ENCODE results near the gene KSR2. TPM values are rescaled to one million over a fixed set of nuclear protein-coding genes. Genes with fewer than 3 reads are reported as not detected.
A peak's percentile ranks its signal among the peaks of the same experiment; 100 is the strongest.

KSR2 gene
- total RNA-seq, 1 experiment from 2014 or later = 0.15 TPM

DNA sequence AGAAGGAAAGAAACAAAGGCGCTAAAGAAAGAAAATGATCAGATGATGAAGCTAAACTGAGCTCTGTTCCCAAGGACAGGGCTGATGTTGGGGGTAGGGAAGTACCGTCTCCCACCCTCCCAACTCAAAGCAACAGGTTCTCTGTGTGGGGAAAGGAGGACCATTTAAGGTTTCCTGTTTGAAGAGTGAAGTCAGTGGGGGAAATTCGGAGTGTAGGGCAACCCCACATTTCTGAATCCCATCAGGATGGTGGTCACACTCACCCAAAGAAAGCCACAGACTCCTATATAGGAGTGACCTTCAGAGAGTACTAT lies 131.1 kb downstream of the KSR2 start:
- no peak overlapping the region for H3K4me3 ChIP-seq (ENCODE audit: low read depth in 2 of 2, low read length in 2 of 2)
- H3K9me3 ChIP-seq (ENCODE audit: control insufficient read depth, insufficient read depth, low read depth, low read length) = no peaks in the 10 kb centered on the region
- H3K27me3 ChIP-seq (ENCODE audit: control insufficient read depth, insufficient read depth, low read length) = peaks cover 15% of the 10 kb centered on the region
- TF ChIP-seq, protein P1, sequence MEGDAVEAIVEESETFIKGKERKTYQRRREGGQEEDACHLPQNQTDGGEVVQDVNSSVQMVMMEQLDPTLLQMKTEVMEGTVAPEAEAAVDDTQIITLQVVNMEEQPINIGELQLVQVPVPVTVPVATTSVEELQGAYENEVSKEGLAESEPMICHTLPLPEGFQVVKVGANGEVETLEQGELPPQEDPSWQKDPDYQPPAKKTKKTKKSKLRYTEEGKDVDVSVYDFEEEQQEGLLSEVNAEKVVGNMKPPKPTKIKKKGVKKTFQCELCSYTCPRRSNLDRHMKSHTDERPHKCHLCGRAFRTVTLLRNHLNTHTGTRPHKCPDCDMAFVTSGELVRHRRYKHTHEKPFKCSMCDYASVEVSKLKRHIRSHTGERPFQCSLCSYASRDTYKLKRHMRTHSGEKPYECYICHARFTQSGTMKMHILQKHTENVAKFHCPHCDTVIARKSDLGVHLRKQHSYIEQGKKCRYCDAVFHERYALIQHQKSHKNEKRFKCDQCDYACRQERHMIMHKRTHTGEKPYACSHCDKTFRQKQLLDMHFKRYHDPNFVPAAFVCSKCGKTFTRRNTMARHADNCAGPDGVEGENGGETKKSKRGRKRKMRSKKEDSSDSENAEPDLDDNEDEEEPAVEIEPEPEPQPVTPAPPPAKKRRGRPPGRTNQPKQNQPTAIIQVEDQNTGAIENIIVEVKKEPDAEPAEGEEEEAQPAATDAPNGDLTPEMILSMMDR (IDR thresholded peaks at IDR 0.05) = no peak
- no peak for TF ChIP-seq REST (IDR thresholded peaks at IDR 0.05; ENCODE audit: insufficient read depth in 1 of 2, low read depth in 2 of 2, low read length in 1 of 2)
- no peak for TF ChIP-seq SIN3A (IDR thresholded peaks at IDR 0.05; ENCODE audit: borderline replicate concordance, insufficient read depth, low read depth, low read length)
- TF ChIP-seq POLR2AphosphoS5 (IDR thresholded peaks at IDR 0.05; ENCODE audit: low read depth, low read length) = no peak
- TF ChIP-seq TCF7L2 (IDR thresholded peaks at IDR 0.05; ENCODE audit: low read depth, low read length) = no peak
- ChIA-PET POLR2A (interaction anchor here (0.6 kb wide), 1 partner anchor 532 kb away, joined by 11 read pairs; no protein-coding TSS in a partner anchor), CTCF (interaction anchor here (0.7 to 2.6 kb wide), 9 partner anchors 8 to 627 kb away, joined by 3 to 29 read pairs (median 3); no protein-coding TSS in a partner anchor)
- no TSS peak for BruUV-seq (replicated peaks)
- in situ Hi-C loops (cut with HindIII; ENCODE audit: low pct_unique_long_range_greater_than_20kb, low sequenced_read_pairs) = loop anchor here (25.0 kb wide), 1 partner anchor 600 kb away; no protein-coding TSS in a partner anchor
- intact Hi-C loops (cut with micrococcal nuclease; ENCODE audit: unreplicated experiment) = loop anchor here (1.0 to 5.0 kb wide), 5 partner anchors 170 to 625 kb away; no protein-coding TSS in a partner anchor
- ATAC-seq (no peak; the same call in 1 of the 2 replicates), DNase-seq (ENCODE audit: low read depth, low spot score) (no peak)
- H3K36me3 ChIP-seq (ENCODE audit: control insufficient read depth, insufficient read depth, low read length) = no peaks in the 10 kb centered on the region
- no peak overlapping the region for H3K27ac ChIP-seq (ENCODE audit: low read length)
- peaks cover 4% of the 10 kb centered on the region; the same call in 1 of the 2 replicates for H3K4me1 ChIP-seq (ENCODE audit: control insufficient read depth, insufficient read depth, low read length)

- Histone ChIP-seq H3K27ac (ENCODE audit: low read length) (no peak overlapping the region), H3K36me3 (ENCODE audit: control insufficient read depth, insufficient read depth, low read length) (no peaks in the 10 kb centered on the region), H3K9me3 (ENCODE audit: control insufficient read depth, insufficient read depth, low read depth, low read length) (no peaks in the 10 kb centered on the region), H3K4me1 (ENCODE audit: control insufficient read depth, insufficient read depth, low read length) (peaks cover 4% of the 10 kb centered on the region; the same call in 1 of the 2 replicates), H3K4me3 (ENCODE audit: low read depth in 2 of 2, low read length in 2 of 2) (no peak overlapping the region), H3K27me3 (ENCODE audit: control insufficient read depth, insufficient read depth, low read length) (peaks cover 15% of the 10 kb centered on the region)
- intact Hi-C loops (cut with micrococcal nuclease; ENCODE audit: unreplicated experiment) = loop anchor here (1.0 to 5.0 kb wide), 5 partner anchors 170 to 625 kb away; no protein-coding TSS in a partner anchor
- in situ Hi-C loops (cut with HindIII; ENCODE audit: low pct_unique_long_range_greater_than_20kb, low sequenced_read_pairs) = loop anchor here (25.0 kb wide), 1 partner anchor 600 kb away; no protein-coding TSS in a partner anchor
- ATAC-seq (peak; percentile 84), DNase-seq (ENCODE audit: low read depth, low spot score) (no peak)
- ChIA-PET POLR2A (no interaction called here), CTCF (interaction anchor here (0.6 to 2.6 kb wide), 10 partner anchors 8 to 626 kb away, joined by 3 to 29 read pairs (median 4); no protein-coding TSS in a partner anchor)
- TF ChIP-seq TCF7L2 (IDR thresholded peaks at IDR 0.05; ENCODE audit: low read depth, low read length) = no peak
- TF ChIP-seq, protein P1 (IDR thresholded peaks at IDR 0.05) = peak; percentile 98
- BruUV-seq (replicated peaks) = no TSS peak
Observed at GRCh38 chr12:117836999-117837736, 131.6 kb downstream of the KSR2 start.
